Fibroblast of mammary gland (primary cell): ENCODE measurements around the gene FRRS1L.

Experiments
- DNase-seq: peaks from one replicate; pipeline ENCODE4 v3.0.0-alpha.2; 2010; ENCODE audit warnings: low read depth
- H3K4me3 ChIP-seq: 2 replicates; pipeline ENCODE4 v1.5.1; 2011; ENCODE audit warnings: low read depth, mild to moderate bottlenecking, low read length, moderate library complexity; ENCODE audit not compliant: control insufficient read depth
- CTCF ChIP-seq: conservative IDR thresholded peaks from 2 replicates; pipeline ENCODE4 v1.5.1; 2011; ENCODE audit warnings: low read depth, low read length, inconsistent platforms; ENCODE audit not compliant: control insufficient read depth, insufficient read depth

FRRS1L gene, protein sequence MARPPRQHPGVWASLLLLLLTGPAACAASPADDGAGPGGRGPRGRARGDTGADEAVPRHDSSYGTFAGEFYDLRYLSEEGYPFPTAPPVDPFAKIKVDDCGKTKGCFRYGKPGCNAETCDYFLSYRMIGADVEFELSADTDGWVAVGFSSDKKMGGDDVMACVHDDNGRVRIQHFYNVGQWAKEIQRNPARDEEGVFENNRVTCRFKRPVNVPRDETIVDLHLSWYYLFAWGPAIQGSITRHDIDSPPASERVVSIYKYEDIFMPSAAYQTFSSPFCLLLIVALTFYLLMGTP

GRCh38 chr9:109166771-109167601, at the start of gene FRRS1L:
TSS of gene FRRS1L (minus strand) at chr9:109167249. CDS start at chr9:109167138, 111 bp downstream.
- no peak for DNase-seq
- TF ChIP-seq CTCF = no peak
- peak within 1 kb of the TSS; percentile 4 for H3K4me3 ChIP-seq

GRCh38 chr9:109214414-109214813, 47.4 kb upstream of the FRRS1L start:
- no peak for DNase-seq
- H3K4me3 ChIP-seq = no peak overlapping the region
- no peak for TF ChIP-seq CTCF

DNA sequence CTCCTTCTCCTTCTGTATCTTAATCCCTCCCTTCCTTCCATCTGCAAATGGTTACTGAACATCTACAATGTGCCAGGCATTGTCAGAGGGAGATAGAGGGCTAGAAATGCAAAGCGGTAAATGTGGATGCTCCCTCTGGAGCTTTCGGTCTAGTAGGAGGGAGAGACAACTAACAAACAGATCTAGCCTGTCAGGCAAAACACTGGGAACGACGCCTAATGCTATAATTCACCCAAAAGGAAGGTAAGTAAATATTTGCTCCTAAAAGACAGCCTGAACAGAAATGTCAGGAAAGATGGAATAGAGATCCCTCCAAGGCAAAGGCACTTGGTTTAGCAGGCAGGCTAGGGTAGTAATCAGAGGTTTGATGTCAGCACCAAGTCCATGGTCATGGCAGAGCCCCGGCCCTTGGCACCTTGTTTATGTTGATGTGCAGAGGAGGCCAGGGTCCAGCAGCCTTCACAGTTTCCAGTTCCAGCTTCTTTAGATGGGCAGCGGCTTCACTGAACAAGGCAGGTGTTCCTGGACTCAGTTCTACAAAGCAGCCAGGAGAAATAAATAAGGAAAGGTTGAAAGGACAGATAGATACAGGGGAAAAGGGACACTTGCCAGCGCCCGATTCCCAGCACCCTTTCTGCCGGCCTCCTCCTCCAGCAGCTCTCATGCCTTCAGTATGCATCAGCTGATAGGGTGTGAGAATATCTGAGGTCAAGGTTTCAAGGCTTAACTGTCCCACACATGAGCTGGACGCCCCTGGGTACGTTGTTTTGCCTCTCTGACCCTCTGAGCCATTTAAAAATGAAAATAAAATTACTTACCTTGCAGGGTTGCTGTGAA, 46.5 kb upstream of the FRRS1L start:
- no peak for TF ChIP-seq CTCF
- no peak overlapping the region for H3K4me3 ChIP-seq
- no peak for DNase-seq

GRCh38 chr9:109212768-109213167, 45.7 kb upstream of the FRRS1L start:
- no peak for DNase-seq
- no peak overlapping the region for H3K4me3 ChIP-seq
- no peak for TF ChIP-seq CTCF

DNA sequence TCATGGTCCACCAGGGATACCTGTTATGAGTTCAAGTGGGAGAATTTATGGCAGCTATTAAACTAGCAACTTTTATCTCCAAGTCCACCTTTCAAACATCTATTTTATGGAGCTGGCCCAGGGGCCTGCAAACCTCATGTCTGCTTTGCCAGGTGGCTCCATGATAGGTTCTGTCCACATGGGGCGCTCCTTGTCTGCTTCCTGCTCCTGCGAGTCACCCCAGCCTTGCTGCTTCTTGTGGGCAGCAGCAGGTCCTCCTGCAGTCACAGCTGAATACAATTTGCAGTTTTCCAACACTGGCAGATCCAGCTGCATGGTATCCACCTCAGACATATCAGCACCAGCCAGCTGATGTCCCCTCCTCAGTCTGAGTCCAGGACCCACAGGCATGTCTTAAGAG, 39.6 kb upstream of the FRRS1L start:
- DNase-seq = no peak
- TF ChIP-seq CTCF = no peak
- H3K4me3 ChIP-seq = no peak overlapping the region

GRCh38 chr9:109205526-109205925, 38.5 kb upstream of the FRRS1L start:
- no peak for DNase-seq
- TF ChIP-seq CTCF = no peak
- H3K4me3 ChIP-seq = no peak overlapping the region
